Ishikawa (cell line): ENCODE data around the gene CAMTA1.

Experiments used
- CEBPB ChIP-seq: IDR thresholded peaks from 2 replicates; pipeline ENCODE4 v1.6.1; 2012
- CREB1 ChIP-seq: IDR thresholded peaks from 2 replicates; pipeline ENCODE4 v1.6.1; 2012; ENCODE audit warnings: low read depth
- EGR1 ChIP-seq: IDR thresholded peaks from 2 replicates; pipeline ENCODE4 v1.6.1; 2012
- EP300 ChIP-seq: IDR thresholded peaks from 2 replicates; pipeline ENCODE4 v1.6.1; 2012; ENCODE audit warnings: borderline replicate concordance
- FOXM1 ChIP-seq: IDR thresholded peaks from 2 replicates; pipeline ENCODE4 v1.6.1; 2012; ENCODE audit warnings: low read depth, borderline replicate concordance
- NFIC ChIP-seq: IDR thresholded peaks from 2 replicates; pipeline ENCODE4 v1.6.1; 2012
- RAD21 ChIP-seq: IDR thresholded peaks from 2 replicates; pipeline ENCODE4 v1.6.1; 2012; ENCODE audit warnings: low read depth
- TAF1 ChIP-seq: IDR thresholded peaks from 2 replicates; pipeline ENCODE4 v1.6.1; 2012; ENCODE audit warnings: low read depth, mild to moderate bottlenecking
- TCF12 ChIP-seq: IDR thresholded peaks from 2 replicates; pipeline ENCODE4 v1.6.1; 2012; ENCODE audit warnings: low read depth
- TEAD4 ChIP-seq: IDR thresholded peaks from 2 replicates; pipeline ENCODE4 v1.6.1; 2012
- YY1 ChIP-seq: IDR thresholded peaks from 2 replicates; pipeline ENCODE4 v1.6.1; 2012; ENCODE audit warnings: low read depth
- ZBTB7A ChIP-seq: IDR thresholded peaks from 2 replicates; pipeline ENCODE4 v1.6.1; 2012; ENCODE audit warnings: low read depth
- TF ChIP-seq, protein P1 (sequence below): IDR thresholded peaks from 2 replicates; pipeline ENCODE4 v1.6.1; 2012
- TF ChIP-seq, protein P2 (sequence below): IDR thresholded peaks from 2 replicates; pipeline ENCODE4 v1.6.1; 2012; ENCODE audit warnings: low read depth, mild to moderate bottlenecking
- TF ChIP-seq, protein P3 (sequence below): IDR thresholded peaks from 2 replicates; pipeline ENCODE4 v1.6.1; 2012

The CAMTA1 gene

DNA sequence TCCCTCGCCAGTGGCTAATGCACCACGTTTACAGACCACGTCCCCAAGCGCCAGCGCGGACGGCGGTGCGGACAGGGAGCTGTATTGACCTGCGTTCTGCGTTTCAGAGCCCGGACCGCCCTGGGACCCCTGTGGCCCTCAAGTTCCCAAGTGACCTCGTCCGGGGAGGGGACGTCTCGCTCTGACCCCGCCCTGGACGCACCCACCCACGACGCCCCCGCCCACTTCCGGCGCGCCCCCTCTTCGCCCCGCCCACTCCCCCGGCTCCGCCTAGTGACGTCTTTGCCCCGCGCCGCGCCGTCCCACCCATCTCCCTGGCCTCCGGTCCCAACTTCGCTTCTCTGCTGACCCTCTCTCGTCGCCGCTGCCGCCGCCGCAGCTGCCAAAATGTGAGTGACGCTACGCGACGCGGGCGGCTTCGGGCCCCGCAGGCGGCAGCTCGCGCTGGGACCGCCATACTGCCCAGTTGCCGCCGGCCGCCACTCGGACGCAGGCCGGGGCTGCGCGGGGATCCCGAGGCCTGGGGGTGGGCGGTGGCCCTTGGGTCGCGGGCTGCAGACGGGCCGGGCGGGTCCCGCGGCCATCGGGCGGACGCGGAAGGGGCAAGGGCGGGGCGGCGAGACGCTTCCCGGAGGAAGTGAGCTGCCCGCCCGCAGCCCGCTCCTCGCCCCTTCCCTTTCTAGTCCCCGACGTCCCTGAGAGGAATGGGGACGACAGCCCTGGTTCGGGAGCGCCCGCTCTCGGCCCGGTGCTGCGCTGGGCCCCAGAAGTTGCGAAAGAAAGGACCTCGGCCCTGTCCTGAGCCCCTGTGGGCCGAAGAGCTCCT is 986.0 kb downstream of the CAMTA1 start, which contains the start of gene VAMP3:
VAMP3 (plus strand) TSS at position 300 of the 826 bp plus-strand sequence; CDS start at position 388, 88 bp downstream.
- TF ChIP-seq RAD21 (no peak), TEAD4 (no peak), TCF12 (no peak), ZBTB7A (no peak; the same call in 1 of the 2 replicates), NFIC (no peak), EGR1 (no peak), EP300 (no peak), FOXM1 (no peak), CEBPB (no peak), YY1 (no peak; the same call in 1 of the 2 replicates), CREB1 (peak; percentile 86), TAF1 (peak; percentile 59; the same call in 1 of the 2 replicates)
- TF ChIP-seq, protein P1, sequence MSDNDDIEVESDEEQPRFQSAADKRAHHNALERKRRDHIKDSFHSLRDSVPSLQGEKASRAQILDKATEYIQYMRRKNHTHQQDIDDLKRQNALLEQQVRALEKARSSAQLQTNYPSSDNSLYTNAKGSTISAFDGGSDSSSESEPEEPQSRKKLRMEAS: peak; percentile 24; the same call in 1 of the 2 replicates
- TF ChIP-seq, protein P2, sequence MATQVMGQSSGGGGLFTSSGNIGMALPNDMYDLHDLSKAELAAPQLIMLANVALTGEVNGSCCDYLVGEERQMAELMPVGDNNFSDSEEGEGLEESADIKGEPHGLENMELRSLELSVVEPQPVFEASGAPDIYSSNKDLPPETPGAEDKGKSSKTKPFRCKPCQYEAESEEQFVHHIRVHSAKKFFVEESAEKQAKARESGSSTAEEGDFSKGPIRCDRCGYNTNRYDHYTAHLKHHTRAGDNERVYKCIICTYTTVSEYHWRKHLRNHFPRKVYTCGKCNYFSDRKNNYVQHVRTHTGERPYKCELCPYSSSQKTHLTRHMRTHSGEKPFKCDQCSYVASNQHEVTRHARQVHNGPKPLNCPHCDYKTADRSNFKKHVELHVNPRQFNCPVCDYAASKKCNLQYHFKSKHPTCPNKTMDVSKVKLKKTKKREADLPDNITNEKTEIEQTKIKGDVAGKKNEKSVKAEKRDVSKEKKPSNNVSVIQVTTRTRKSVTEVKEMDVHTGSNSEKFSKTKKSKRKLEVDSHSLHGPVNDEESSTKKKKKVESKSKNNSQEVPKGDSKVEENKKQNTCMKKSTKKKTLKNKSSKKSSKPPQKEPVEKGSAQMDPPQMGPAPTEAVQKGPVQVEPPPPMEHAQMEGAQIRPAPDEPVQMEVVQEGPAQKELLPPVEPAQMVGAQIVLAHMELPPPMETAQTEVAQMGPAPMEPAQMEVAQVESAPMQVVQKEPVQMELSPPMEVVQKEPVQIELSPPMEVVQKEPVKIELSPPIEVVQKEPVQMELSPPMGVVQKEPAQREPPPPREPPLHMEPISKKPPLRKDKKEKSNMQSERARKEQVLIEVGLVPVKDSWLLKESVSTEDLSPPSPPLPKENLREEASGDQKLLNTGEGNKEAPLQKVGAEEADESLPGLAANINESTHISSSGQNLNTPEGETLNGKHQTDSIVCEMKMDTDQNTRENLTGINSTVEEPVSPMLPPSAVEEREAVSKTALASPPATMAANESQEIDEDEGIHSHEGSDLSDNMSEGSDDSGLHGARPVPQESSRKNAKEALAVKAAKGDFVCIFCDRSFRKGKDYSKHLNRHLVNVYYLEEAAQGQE: no peak
- TF ChIP-seq, protein P3, sequence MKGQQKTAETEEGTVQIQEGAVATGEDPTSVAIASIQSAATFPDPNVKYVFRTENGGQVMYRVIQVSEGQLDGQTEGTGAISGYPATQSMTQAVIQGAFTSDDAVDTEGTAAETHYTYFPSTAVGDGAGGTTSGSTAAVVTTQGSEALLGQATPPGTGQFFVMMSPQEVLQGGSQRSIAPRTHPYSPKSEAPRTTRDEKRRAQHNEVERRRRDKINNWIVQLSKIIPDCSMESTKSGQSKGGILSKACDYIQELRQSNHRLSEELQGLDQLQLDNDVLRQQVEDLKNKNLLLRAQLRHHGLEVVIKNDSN: no peak

DNA sequence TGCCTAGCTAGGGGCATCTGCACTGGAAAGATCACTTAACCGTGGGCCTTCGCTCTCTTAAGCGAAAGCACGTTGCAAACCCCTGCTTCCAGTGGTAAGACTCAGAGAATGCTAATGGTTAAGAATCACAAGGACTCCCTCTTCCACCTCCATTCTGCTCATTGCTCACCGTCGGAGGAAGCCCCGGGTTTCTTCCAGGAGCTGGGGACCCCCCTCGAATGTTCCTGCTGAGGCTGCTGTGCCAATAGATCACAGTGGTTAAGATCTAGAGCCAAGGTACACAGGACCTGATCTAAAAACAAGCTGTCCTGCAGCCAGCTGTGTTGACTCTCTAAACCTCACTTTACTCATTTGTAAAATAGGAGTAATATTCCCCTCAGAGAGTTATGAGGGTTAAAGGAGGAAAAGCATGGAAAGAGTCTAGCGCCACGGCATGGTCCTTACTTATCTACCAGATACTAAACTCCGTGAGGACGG is 986.6 kb downstream of the CAMTA1 start:
- TF ChIP-seq FOXM1 (no peak), NFIC (no peak), YY1 (no peak)
- TF ChIP-seq, protein P2: no peak
- TF ChIP-seq, protein P1: no peak

DNA sequence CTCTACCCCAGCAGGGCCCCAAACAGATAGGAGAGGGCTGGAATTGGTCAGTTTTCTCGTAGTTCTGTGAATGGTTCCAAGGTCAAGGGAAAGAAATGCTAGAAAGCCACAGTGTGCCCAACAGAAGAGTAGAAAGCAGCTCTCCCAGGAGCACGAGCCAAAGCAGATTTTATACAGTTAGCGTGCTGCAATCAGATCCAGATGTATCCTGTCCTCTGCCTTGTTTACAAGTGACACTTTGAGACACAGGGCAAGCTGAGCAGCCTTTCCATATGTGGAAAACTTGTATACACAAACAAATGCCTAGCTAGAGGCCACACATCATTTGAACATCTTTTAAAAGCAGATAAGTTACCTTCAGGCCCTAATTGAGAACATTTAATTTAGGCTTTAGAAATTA is 992.3 kb downstream of the CAMTA1 start:
- TF ChIP-seq, protein P1: no peak
- no peak for TF ChIP-seq ZBTB7A
- TF ChIP-seq CREB1: no peak
- no peak for TF ChIP-seq TAF1
- no peak for TF ChIP-seq RAD21
- TF ChIP-seq, protein P3: no peak
- no peak for TF ChIP-seq EP300
- TF ChIP-seq, protein P2: no peak
- TF ChIP-seq FOXM1: no peak
- TF ChIP-seq TEAD4: no peak
- no peak for TF ChIP-seq YY1
- TF ChIP-seq TCF12: no peak
- TF ChIP-seq CEBPB: no peak
- TF ChIP-seq NFIC: no peak
- no peak for TF ChIP-seq EGR1

DNA sequence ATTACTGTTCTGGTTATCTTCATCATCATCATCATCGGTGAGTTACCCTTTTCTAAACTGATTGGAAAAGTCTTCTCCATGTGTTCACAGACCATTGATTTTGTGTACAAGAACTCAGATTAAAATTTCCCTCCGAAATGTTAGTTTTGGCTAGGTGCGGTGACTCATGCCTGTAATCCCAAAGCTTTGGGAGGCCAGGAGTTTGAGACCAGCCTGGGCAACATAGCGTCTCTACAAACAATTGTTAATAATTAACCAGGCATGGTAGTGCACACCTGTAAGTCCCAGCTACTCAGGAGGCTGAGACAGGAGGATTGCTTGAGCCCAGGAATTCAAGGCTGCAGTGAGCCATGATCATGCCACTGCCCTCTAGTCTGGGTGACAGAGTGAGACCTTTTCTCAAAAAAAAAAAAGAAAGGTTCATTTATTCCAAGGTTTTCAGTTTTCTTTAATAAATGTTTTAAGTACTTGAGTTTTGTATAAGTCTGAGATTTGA is 992.9 kb downstream of the CAMTA1 start:
- TF ChIP-seq, protein P2: no peak
- TF ChIP-seq EP300 (no peak), TCF12 (no peak), CEBPB (no peak), TEAD4 (no peak), YY1 (no peak), RAD21 (no peak), ZBTB7A (no peak), CREB1 (no peak), NFIC (no peak), EGR1 (no peak), FOXM1 (no peak)
- TF ChIP-seq, protein P3: no peak
- TF ChIP-seq, protein P1: no peak
